ENCODE measurements around the gene ADAMTS10.
"Not testable (repeated sequence)": the region's sequence is repeated elsewhere in the genome, so short reads cannot be mapped to it uniquely, and the experiment has no call there.

The ADAMTS10 gene

GRCh38 chr19:8592231-8593009 is 18.1 kb downstream of the ADAMTS10 start:
- DNase-seq, result peak; percentile 93

GRCh38 chr19:8589177-8589714 is 21.3 kb downstream of the ADAMTS10 start:
- no peak for DNase-seq

- DNase-seq, result peak; percentile 48
Measured at GRCh38 chr19:8585894-8586750, 24.4 kb downstream of the ADAMTS10 start.

GRCh38 chr19:8584965-8585893 is 25.3 kb downstream of the ADAMTS10 start:
- no peak for DNase-seq

GRCh38 chr19:8580710-8581281 is 29.7 kb downstream of the ADAMTS10 start:
- peak; percentile 81 for DNase-seq

- peak; percentile 78 for DNase-seq
Measured at GRCh38 chr19:8578642-8579265, 31.8 kb downstream of the ADAMTS10 start.

- DNase-seq, result no peak
Measured at GRCh38 chr19:8577741-8578140, 32.8 kb downstream of the ADAMTS10 start.

GRCh38 chr19:8577247-8577646 is 33.3 kb downstream of the ADAMTS10 start, which contains the start of gene MYO1F:
MYO1F (minus strand) TSS chr19:8577442; CDS start chr19:8577309, 133 bp downstream.
- no peak for DNase-seq

GRCh38 chr19:8576273-8576993 is 34.1 kb downstream of the ADAMTS10 start:
- DNase-seq, result no peak

- DNase-seq, result peak; percentile 42
Measured at GRCh38 chr19:8575467-8575997, 35.0 kb downstream of the ADAMTS10 start.

- not testable (repeated sequence) for DNase-seq
Measured at GRCh38 chr19:8574619-8574922, 35.9 kb downstream of the ADAMTS10 start.

- no peak for DNase-seq
Measured at GRCh38 chr19:8573316-8573715, 37.2 kb downstream of the ADAMTS10 start.

- DNase-seq, result peak; percentile 41
Measured at GRCh38 chr19:8571006-8571411, 39.5 kb downstream of the ADAMTS10 start.

- DNase-seq, result peak; percentile 46
Measured at GRCh38 chr19:8569066-8569771, 41.3 kb downstream of the ADAMTS10 start.

GRCh38 chr19:8567522-8568172 is 42.9 kb downstream of the ADAMTS10 start:
- no peak for DNase-seq

- DNase-seq, result no peak
Measured at GRCh38 chr19:8566855-8567254, 43.7 kb downstream of the ADAMTS10 start.

GRCh38 chr19:8564866-8565265 is 45.6 kb downstream of the ADAMTS10 start:
- DNase-seq, result not testable (repeated sequence)

- no peak for DNase-seq
Measured at GRCh38 chr19:8561075-8561764, 49.3 kb downstream of the ADAMTS10 start.

GRCh38 chr19:8558325-8558724 is 52.2 kb downstream of the ADAMTS10 start:
- DNase-seq, result no peak

Measured in effector CD4-positive, alpha-beta T cell (primary cell).